SK-N-SH treated with all-trans-retinoic acid at 6 μM for 48 hours (cell line): ENCODE data around the gene TMEM250.
"Not testable (repeated sequence)": the region's sequence is repeated elsewhere in the genome, so short reads cannot be mapped to it uniquely, and the experiment has no call there.

Experiments
- ATAC-seq: fragments of 200-7000 bp; cut with Tn5 transposase; 3 replicates; pipeline ENCODE4 v1.9.1; 2020; ENCODE audit warnings: mild to moderate bottlenecking, moderate library complexity
- ARNTL ChIP-seq: fragments of 450-650 bp; formaldehyde crosslinking; IDR thresholded peaks from 2 replicates; pipeline ENCODE4 v1.5.0; 2020; ENCODE audit warnings: low read depth, mild to moderate bottlenecking, moderate library complexity, borderline replicate concordance
- BACH2 ChIP-seq: fragments of 250-450 bp; sonication (Bioruptor Pico); IDR thresholded peaks from 2 replicates; pipeline ENCODE4 v1.9.0; 2021; ENCODE audit warnings: mild to moderate bottlenecking, borderline replicate concordance
- CSDC2 ChIP-seq: fragments of 250-450 bp; sonication (Bioruptor Pico); IDR thresholded peaks from 2 replicates; pipeline ENCODE4 v1.5.0; 2020; ENCODE audit warnings: mild to moderate bottlenecking, moderate library complexity
- ESRRG ChIP-seq: fragments of 250-450 bp; sonication (Bioruptor Pico); IDR thresholded peaks from 2 replicates; pipeline ENCODE4 v1.6.1; 2021; ENCODE audit warnings: mild to moderate bottlenecking
- GLIS3 ChIP-seq: fragments of 250-450 bp; sonication (Bioruptor Pico); IDR thresholded peaks from 2 replicates; pipeline ENCODE4 v1.5.0; 2020; ENCODE audit warnings: mild to moderate bottlenecking, moderate library complexity
- ISL1 ChIP-seq: fragments of 250-450 bp; sonication (Bioruptor Pico); IDR thresholded peaks from 2 replicates; pipeline ENCODE4 v2.1.2; 2022; ENCODE audit warnings: mild to moderate bottlenecking, moderate library complexity
- OSR1 ChIP-seq: fragments of 250-450 bp; sonication (Bioruptor Pico); IDR thresholded peaks from 2 replicates; pipeline ENCODE4 v1.8.0; 2022; ENCODE audit warnings: moderate library complexity, mild to moderate bottlenecking, inconsistent platforms
- POU6F1 ChIP-seq: fragments of 250-450 bp; sonication (Bioruptor Pico); IDR thresholded peaks from 2 replicates; pipeline ENCODE4 v1.8.0; 2021; ENCODE audit warnings: low read depth, mild to moderate bottlenecking, moderate library complexity, borderline replicate concordance
- PPARA ChIP-seq: fragments of 250-450 bp; sonication (Bioruptor Pico); IDR thresholded peaks from 2 replicates; pipeline ENCODE4 v1.5.0; 2020; ENCODE audit warnings: mild to moderate bottlenecking, borderline replicate concordance
- RARB ChIP-seq: fragments of 250-450 bp; sonication (Bioruptor Pico); IDR thresholded peaks from 2 replicates; pipeline ENCODE4 v1.8.0; 2021; ENCODE audit warnings: mild to moderate bottlenecking, moderate library complexity
- SNAI2 ChIP-seq: fragments of 250-450 bp; sonication (Bioruptor Pico); IDR thresholded peaks from 2 replicates; pipeline ENCODE4 v1.5.0; 2020; ENCODE audit warnings: mild to moderate bottlenecking, moderate library complexity
- TCF4 ChIP-seq: fragments of 250-450 bp; sonication (Bioruptor Pico); IDR thresholded peaks from 2 replicates; pipeline ENCODE4 v1.8.0; 2021; ENCODE audit warnings: mild to moderate bottlenecking, moderate library complexity, borderline replicate concordance
- TOX ChIP-seq: fragments of 250-450 bp; sonication (Bioruptor Pico); IDR thresholded peaks from 2 replicates; pipeline ENCODE4 v1.8.0; 2021; ENCODE audit warnings: mild to moderate bottlenecking, moderate library complexity, borderline replicate concordance
- TSHZ2 ChIP-seq: fragments of 250-450 bp; sonication (Bioruptor Pico); IDR thresholded peaks from 2 replicates; pipeline ENCODE4 v1.5.0; 2020; ENCODE audit warnings: mild to moderate bottlenecking, moderate library complexity
- ZC3H10 ChIP-seq: fragments of 250-450 bp; sonication (Bioruptor Pico); IDR thresholded peaks from 2 replicates; pipeline ENCODE4 v1.5.1; 2021; ENCODE audit warnings: mild to moderate bottlenecking, moderate library complexity
- ZFP3 ChIP-seq: fragments of 250-450 bp; sonication (Bioruptor Pico); IDR thresholded peaks from 2 replicates; pipeline ENCODE4 v1.5.0; 2020; ENCODE audit warnings: mild to moderate bottlenecking, moderate library complexity
- ZFP30 ChIP-seq: fragments of 450-650 bp; formaldehyde crosslinking; IDR thresholded peaks from 2 replicates; pipeline ENCODE4 v1.5.0; 2022; ENCODE audit warnings: mild to moderate bottlenecking, moderate library complexity
- ZNF565 ChIP-seq: fragments of 450-650 bp; formaldehyde crosslinking; conservative IDR thresholded peaks from 2 replicates; pipeline ENCODE4 v1.5.0; 2020; ENCODE audit warnings: low read depth, mild to moderate bottlenecking, moderate library complexity
- ZNF70 ChIP-seq: fragments of 450-650 bp; formaldehyde crosslinking; IDR thresholded peaks from 2 replicates; pipeline ENCODE4 v1.5.0; 2020; ENCODE audit warnings: mild to moderate bottlenecking, moderate library complexity
- ZNF8 ChIP-seq: fragments of 450-650 bp; formaldehyde crosslinking; IDR thresholded peaks from 2 replicates; pipeline ENCODE4 v1.5.0; 2020; ENCODE audit warnings: mild to moderate bottlenecking, moderate library complexity
- TF ChIP-seq, protein P1 (sequence below): fragments of 250-450 bp; sonication (Bioruptor Pico); IDR thresholded peaks from 2 replicates; pipeline ENCODE4 v1.5.1; 2020; ENCODE audit warnings: low read depth, mild to moderate bottlenecking, moderate library complexity
- TF ChIP-seq, protein P2 (sequence below): fragments of 250-450 bp; sonication (Bioruptor Pico); IDR thresholded peaks from 2 replicates; pipeline ENCODE4 v1.5.1; 2021; ENCODE audit warnings: mild to moderate bottlenecking, moderate library complexity
- TF ChIP-seq, protein P3 (sequence below): fragments of 250-450 bp; sonication (Bioruptor Pico); IDR thresholded peaks from 2 replicates; pipeline ENCODE4 v1.8.0; 2020; ENCODE audit warnings: mild to moderate bottlenecking, moderate library complexity, borderline replicate concordance

TMEM250 gene

GRCh38 chr9:136152543-136152866 lies 33.8 kb upstream of the TMEM250 start:
- no peak for TF ChIP-seq ZC3H10 (CRISPR knock-in tag)
- TF ChIP-seq ISL1 (CRISPR knock-in tag) = no peak
- TF ChIP-seq ZNF8 (CRISPR knock-in tag) = no peak
- TF ChIP-seq ZFP3 (CRISPR knock-in tag) = no peak
- TF ChIP-seq BACH2 (CRISPR knock-in tag) = no peak
- TF ChIP-seq CSDC2 (CRISPR knock-in tag) = no peak
- no peak for TF ChIP-seq PPARA (CRISPR knock-in tag)
- no peak for TF ChIP-seq POU6F1 (CRISPR knock-in tag)
- TF ChIP-seq, all 23 proteins: peak for 0
- ATAC-seq = no peak

GRCh38 chr9:136151848-136152542 lies 33.3 kb upstream of the TMEM250 start:
- no peak for ATAC-seq
- TF ChIP-seq, protein P1, sequence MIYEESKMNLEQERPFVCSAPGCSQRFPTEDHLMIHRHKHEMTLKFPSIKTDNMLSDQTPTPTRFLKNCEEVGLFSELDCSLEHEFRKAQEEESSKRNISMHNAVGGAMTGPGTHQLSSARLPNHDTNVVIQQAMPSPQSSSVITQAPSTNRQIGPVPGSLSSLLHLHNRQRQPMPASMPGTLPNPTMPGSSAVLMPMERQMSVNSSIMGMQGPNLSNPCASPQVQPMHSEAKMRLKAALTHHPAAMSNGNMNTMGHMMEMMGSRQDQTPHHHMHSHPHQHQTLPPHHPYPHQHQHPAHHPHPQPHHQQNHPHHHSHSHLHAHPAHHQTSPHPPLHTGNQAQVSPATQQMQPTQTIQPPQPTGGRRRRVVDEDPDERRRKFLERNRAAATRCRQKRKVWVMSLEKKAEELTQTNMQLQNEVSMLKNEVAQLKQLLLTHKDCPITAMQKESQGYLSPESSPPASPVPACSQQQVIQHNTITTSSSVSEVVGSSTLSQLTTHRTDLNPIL (CRISPR knock-in tag) = no peak
- no peak for TF ChIP-seq RARB (CRISPR knock-in tag)
- TF ChIP-seq OSR1 (CRISPR knock-in tag) = no peak
- TF ChIP-seq, protein P2, sequence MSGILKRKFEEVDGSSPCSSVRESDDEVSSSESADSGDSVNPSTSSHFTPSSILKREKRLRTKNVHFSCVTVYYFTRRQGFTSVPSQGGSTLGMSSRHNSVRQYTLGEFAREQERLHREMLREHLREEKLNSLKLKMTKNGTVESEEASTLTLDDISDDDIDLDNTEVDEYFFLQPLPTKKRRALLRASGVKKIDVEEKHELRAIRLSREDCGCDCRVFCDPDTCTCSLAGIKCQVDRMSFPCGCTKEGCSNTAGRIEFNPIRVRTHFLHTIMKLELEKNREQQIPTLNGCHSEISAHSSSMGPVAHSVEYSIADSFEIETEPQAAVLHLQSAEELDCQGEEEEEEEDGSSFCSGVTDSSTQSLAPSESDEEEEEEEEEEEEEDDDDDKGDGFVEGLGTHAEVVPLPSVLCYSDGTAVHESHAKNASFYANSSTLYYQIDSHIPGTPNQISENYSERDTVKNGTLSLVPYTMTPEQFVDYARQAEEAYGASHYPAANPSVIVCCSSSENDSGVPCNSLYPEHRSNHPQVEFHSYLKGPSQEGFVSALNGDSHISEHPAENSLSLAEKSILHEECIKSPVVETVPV (CRISPR knock-in tag) = no peak
- no peak for TF ChIP-seq ARNTL (CRISPR knock-in tag)
- no peak for TF ChIP-seq ISL1 (CRISPR knock-in tag)
- TF ChIP-seq TOX (CRISPR knock-in tag) = no peak
- TF ChIP-seq GLIS3 (CRISPR knock-in tag) = no peak
- no peak for TF ChIP-seq TCF4 (CRISPR knock-in tag)
- no peak for TF ChIP-seq ZNF70 (CRISPR knock-in tag)
- TF ChIP-seq CSDC2 (CRISPR knock-in tag) = no peak
- no peak for TF ChIP-seq ZC3H10 (CRISPR knock-in tag)
- TF ChIP-seq ZFP30 (CRISPR knock-in tag) = no peak
- TF ChIP-seq PPARA (CRISPR knock-in tag) = no peak
- no peak for TF ChIP-seq ZNF565 (CRISPR knock-in tag)

- no peak for ATAC-seq
- TF ChIP-seq ZNF565 (CRISPR knock-in tag) = no peak
- no peak for TF ChIP-seq ZFP3 (CRISPR knock-in tag)
- no peak for TF ChIP-seq ZFP30 (CRISPR knock-in tag)
- no peak for TF ChIP-seq TOX (CRISPR knock-in tag)
- TF ChIP-seq BACH2 (CRISPR knock-in tag) = no peak
- TF ChIP-seq ZNF8 (CRISPR knock-in tag) = no peak
- no peak for TF ChIP-seq SNAI2 (CRISPR knock-in tag)
- TF ChIP-seq TSHZ2 (CRISPR knock-in tag) = no peak
- TF ChIP-seq, protein P2 (CRISPR knock-in tag) = no peak
- no peak for TF ChIP-seq ESRRG (CRISPR knock-in tag)
- TF ChIP-seq, protein P3, sequence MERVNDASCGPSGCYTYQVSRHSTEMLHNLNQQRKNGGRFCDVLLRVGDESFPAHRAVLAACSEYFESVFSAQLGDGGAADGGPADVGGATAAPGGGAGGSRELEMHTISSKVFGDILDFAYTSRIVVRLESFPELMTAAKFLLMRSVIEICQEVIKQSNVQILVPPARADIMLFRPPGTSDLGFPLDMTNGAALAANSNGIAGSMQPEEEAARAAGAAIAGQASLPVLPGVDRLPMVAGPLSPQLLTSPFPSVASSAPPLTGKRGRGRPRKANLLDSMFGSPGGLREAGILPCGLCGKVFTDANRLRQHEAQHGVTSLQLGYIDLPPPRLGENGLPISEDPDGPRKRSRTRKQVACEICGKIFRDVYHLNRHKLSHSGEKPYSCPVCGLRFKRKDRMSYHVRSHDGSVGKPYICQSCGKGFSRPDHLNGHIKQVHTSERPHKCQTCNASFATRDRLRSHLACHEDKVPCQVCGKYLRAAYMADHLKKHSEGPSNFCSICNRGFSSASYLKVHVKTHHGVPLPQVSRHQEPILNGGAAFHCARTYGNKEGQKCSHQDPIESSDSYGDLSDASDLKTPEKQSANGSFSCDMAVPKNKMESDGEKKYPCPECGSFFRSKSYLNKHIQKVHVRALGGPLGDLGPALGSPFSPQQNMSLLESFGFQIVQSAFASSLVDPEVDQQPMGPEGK = no peak
Measured at GRCh38 chr9:136151214-136151804, 32.6 kb upstream of the TMEM250 start.

DNA sequence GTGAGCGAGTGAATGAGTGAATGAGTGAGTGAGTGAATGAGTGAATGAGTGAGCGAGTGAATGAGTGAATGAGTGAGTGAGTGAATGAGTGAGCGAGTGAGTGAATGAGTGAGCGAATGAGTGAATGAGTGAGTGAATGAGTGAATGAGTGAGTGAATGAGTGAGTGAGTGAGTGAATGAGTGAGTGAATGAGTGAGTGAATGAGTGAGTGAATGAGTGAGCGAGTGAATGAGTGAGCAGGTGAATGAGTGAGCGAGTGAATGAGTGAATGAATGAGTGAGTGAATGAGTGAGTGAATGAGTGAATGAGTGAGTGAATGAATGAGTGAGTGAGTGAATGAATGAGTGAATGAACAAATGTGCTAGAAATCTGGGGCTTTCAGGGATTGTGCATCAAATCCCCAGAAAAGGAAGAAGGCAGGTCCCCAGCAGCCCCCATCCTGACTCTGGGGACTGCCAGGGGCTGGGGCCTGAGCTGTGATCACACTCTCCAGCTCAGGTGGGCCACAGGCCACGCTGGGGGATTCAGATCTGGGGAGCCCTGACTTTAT lies 32.1 kb upstream of the TMEM250 start:
- ATAC-seq = not testable (repeated sequence)
